NCI-H446 treated with DMSO at 0.1 percent for 48 hours (cell line): ENCODE results near the gene SRRD.
"Not testable (repeated sequence)": the region's sequence is repeated elsewhere in the genome, so short reads cannot be mapped to it uniquely, and the experiment has no call there.

Experiments
- DNase-seq: peaks from one replicate; lab custom pipeline; 2025; lab: John Stamatoyannopoulos, UW

Gene SRRD, protein sequence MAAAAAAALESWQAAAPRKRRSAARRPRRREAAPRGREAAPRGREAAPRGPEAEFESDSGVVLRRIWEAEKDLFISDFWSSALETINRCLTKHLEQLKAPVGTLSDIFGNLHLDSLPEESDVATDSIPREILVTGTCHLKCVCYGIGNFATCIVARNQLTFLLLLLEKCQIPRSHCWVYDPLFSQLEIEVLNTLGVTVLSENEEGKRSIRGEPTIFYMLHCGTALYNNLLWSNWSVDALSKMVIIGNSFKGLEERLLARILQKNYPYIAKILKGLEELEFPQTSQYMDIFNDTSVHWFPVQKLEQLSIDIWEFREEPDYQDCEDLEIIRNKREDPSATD

DNA sequence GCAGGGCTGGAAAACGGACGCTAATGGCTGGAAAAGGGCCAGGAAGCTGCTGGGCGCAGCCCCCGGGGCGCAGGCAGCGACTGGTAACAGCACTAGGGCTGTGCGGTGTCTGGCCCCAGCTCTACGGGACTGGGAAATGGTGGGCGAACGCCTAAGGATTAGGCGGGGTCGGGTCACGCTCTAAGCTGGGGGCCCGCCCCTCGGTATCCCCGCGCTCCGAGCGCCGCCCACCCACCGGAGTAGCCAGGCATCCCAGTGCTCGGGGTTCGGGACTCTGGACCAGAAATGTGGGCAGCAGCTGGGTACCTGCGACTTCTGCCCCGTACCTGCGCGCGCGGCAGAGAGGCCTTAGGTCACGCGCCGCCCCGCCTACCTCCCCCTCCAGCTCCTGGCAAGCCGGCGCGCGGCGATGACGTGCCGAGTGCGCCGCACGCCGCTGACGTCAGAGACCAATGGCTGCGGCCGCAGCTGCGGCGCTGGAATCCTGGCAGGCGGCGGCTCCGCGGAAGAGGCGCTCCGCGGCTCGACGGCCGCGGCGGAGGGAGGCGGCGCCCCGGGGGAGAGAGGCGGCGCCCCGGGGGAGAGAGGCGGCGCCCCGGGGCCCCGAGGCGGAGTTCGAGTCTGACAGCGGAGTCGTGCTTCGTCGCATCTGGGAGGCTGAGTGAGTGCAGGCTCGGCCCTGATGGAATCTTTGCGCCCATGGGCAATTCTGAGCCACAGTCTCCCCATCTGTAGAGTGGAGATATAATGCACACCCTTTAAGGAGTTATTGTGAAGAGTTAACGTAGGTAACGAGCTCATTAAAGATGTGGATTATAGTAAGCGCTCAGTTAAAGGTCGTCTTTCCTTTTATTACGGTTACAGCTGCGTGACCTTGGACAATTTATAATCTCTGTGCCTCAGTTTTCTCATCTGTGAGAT lies at the start of gene SRRD, which contains the start of gene HPS4:
Gene SRRD, plus strand, starts transcription at position 439 of the 921 bp plus-strand sequence. Its CDS starts 14 bp downstream, at position 453.
Gene HPS4, minus strand, starts transcription at position 345 of the 921 bp plus-strand sequence. CDS start 2,021 bp downstream, outside the sequence.
- peak; percentile 75 for DNase-seq

DNA sequence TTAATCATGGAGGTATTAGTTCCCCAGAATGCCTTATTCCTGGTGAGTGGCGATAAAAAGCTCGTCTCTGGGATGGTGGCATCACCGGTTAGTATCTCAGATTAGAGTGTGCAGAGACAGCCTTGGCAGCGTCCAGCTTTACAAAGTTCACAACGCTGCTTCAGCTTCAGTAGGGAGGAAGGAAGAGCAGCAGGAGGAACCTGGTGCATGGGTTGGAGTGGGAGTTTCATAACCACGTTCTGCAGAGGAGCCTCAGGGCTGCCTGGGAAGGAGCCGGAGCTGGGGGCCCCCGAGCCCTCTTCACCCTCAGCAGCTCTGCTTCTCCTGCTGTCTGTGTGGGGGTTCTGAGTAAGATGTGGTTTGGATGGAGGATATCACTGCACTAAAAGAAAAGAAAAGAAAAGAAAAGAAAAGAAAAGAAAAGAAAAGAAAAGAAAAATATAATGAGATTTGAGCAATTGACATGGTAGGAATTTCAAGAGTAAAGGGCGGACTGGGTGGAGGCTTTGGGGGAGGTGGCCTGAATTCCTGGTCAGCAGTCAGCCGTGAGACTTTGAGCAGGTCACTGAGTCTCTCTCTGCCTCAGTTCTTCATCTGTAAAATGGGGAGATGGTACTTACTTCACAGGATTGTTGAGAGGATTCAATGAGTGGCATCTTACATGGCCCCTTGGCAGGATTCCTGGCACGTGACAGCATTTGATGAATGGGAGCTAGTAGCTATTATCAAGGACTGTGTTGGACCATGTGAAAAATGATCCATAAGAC lies 48.2 kb upstream of the SRRD start:
- no peak for DNase-seq

DNA sequence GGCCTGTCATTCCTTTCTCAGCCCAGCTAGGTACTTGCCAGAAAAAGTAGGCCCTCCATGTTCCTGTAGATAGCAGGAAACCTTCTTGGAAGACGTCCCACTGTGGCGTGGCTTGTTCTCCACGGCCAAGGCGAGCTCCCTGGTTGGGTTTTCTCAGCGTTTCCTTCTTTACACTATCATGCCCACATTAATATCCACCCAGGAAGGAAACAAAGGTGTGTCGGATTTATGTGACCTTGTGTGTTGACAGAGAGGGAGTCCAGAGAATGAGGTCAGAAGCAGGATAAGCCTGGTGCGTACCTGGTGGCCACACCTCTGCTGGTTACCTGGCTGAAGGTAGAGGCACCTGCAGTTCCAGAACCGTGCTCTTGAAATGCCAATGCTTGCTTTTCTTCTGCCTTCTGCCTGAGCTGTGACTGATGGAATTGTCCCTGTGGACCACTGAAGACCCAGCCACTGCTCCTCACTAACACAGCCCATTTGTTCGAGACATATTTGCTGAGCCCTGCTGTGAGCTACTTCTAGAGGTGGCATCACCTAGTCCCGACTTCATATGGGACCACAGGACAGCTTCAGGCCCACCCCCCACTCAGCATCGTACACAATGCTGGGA lies 46.7 kb upstream of the SRRD start:
- no peak for DNase-seq

DNA sequence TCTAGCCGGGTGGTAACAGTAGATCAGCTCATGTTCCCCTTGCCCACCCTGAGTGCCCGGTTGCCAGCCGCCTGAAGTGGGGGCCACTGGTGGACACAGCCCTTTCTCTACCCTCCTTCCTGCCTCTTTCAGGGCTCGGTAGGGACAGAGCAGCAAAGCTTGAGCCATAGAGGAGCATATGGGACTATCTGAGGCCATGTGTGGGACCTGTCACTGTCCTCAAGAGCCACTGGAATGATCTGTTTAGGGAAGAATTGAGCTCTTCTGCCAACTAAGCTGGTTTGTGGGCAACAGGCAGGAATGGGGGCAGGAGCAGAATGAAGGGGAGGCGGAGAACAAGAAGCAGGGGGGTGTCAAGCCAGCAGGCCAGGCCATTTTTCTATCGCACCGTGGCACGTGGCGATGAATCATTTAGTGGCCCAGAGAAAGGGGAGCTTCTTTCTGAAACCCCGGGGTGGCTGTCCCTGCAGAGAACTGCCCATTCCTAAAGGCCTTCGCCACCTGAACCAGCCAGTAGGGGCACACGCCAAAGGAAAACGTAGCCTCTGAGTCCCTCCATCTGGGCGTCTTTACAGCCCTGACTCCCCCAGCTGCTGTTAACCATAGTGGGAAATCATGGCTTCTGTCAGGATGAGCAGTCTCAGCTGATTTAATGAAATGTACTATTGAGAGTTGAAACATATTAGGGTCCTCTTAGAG lies 45.8 kb upstream of the SRRD start:
- DNase-seq: no peak

DNA sequence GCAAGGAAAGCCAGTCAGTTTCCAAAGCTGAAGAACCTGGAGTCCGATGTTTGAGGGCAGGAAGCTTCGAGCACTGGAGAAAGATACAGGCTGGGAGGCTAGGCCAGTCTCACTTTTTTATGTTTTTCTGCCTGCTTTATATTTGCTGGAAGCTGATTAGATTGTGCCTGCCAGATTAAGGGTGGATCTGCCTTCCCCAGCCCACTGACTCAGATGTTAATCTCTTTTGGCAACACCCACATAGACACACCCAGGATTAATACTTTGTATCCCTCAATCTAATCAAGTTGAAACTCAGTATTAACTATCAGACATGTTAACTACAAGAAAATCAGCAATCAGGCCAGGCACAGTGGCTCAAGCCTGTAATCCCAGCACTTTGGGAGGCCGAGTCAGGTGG lies 44.9 kb upstream of the SRRD start:
- DNase-seq: not testable (repeated sequence)

DNA sequence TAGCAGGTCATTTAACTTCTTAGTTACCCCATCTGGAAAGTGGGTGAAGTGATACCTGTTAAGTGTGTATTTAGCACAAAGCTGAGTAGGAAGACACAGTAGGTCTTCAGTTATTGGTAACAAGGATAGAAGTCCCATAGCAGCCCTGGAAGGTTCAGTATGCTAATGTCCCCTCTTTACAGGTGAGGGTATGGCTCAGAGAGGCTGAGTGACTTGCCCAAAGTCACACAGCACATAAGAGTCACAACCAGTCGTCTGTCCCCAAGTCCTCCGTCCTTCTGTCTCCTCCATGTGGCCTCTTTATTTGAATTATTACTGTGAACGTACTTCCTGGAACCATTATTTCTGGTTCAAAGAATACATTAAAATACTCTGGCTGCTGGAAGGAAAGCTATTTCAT lies 44.1 kb upstream of the SRRD start:
- no peak for DNase-seq

DNA sequence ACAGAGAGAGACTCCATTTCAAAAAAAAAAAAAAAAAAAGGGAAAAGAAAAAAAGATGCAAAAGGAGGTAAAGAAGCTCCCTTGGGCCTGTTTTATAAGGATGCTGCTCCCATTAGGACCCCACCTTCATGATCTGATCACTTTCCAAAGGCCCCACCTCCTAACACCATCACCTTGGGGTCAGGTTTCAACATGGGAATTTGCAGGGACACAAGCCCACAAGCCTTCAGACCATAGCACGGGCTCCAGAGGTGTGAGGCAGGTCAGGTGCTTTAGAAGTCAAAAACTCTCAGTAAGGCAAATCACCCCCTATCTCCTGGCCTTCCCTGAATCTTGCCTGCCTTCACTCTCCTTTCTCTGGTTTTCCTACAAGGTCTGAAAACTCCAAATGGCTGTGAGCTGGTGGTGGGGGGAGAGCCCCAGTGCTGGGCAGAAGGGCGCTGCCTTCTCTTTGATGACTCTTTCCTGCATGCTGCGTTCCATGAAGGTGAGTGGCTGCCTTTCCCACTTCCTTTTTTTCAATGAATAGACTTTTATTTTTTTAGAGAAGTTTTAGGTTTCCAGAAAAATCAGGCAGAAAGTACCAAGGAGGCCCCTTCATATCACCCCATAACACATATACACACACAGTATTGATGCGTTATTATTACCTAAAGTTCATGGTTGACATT lies 41.5 kb upstream of the SRRD start:
- no peak for DNase-seq

DNA sequence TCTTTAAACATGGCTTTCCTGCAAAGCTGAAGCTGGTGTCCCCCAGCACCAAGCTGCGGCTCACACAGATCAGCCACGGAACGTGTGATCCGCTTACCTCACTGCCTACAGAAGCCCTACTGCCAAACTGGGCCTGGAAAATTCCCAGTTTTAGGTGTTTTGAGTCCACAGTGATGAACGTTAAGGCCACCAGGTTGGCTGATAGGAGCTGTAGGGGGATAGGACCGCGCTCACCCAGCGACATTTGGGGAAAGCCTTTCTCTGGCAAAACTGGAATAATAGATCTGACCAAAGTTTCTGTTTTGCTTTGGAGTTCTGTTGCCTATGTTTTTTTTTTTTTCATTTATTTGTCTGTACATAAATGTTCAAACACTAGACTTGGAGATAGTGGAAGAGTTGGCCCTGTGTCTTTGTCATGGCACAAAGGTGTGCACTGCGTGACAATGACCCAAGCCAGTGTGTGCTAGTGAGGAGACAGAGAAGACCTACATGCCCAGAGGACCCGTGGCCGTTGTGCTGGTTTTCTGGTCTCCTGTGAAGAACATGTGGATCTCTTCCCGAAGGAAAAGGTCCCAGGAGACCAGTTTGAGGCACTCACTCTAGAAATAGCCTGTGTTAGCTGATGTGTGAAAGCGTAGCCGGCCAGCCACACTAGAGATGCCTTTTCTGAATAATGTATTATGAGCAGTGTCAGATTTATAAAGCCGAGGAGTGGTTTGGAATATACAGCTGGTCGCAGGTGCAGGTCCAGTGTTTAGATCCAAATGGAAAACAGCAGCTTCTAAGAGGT lies 39.6 kb upstream of the SRRD start:
- no peak for DNase-seq

DNA sequence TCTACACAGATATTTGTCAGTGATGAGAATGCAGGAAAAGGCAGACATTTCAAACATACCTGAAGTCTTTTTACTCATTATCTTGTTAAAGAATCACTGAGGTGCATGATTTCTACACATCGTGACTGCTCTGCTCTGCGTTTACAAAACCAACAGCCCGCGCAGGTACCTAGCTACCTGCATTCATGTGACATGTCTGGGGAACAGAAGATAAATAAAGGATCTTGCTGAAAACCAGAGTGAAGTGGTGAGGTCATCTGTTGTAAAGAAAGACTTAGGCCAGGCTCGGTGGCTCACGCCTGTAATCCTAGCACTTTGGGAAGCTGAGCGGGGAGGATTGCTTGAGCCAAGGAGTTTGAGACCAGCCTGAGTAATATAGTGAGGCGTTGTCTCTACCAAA lies 38.9 kb upstream of the SRRD start:
- no peak for DNase-seq

DNA sequence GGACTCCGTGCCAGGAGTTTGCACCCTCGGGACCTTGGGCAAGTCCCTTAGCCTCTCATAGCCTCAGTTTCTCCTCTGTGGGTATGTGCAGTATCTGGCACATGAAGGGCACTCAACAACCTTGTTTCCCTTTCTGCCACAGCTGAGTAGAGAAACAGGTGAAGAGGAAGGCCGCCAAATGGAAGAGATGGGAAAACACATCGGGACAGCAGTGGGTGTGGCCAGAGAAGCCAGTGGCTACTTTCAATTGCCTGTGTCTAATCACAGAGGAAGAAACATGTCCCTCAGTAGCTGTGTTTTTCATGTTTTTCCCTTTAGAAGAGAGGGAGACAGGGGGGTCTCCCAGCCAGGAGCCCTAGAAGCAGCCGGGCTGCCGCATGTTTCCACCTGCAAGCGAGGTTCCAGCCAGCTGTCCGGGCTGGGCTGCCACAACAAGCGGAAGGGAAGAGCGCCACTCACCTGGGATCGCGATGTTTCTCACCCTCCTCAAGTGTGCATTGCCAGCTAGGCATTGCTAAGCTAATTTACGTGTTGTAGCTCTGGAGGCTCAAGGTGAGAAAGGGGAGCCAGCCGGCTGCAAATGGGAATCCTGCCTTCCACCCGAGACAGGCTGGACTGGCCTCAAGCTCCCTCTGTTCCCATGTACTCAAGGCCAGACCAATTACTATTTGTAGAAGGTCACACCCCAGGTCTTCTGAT lies 38.0 kb upstream of the SRRD start:
- no peak for DNase-seq

DNA sequence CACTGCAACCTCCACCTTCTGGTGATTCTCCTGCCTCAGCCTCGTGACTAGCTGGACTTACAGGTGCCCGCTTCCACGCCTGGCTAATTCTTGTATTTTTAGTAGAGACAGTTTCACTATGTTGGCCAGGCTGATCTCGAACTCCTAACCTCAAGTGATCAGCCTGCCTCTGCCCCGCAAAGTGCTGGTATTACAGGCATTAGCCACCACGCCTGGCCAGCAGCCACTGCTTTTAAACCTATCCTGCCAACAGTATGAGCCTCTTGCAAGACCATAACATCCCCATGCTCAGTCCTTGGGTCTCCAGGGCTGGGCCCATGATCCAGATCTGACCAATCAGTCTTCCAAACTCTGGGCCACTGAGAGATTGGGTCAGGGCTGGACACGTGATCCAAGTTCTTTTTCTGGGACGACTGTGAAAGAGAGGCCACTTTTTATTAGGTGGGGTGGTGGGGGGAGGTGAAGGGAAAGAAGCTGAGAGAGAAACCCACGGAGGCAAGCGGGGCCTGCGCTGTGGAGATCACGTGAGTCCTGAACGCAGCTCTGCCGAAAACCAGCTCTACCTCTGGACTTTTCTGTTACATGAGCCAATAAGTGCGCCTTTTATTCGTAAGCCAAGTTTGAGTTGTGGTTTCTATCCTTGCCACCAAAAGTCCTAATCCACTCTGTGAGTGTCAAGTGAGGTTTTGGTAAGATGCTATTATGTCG lies 36.7 kb upstream of the SRRD start:
- DNase-seq: no peak

DNA sequence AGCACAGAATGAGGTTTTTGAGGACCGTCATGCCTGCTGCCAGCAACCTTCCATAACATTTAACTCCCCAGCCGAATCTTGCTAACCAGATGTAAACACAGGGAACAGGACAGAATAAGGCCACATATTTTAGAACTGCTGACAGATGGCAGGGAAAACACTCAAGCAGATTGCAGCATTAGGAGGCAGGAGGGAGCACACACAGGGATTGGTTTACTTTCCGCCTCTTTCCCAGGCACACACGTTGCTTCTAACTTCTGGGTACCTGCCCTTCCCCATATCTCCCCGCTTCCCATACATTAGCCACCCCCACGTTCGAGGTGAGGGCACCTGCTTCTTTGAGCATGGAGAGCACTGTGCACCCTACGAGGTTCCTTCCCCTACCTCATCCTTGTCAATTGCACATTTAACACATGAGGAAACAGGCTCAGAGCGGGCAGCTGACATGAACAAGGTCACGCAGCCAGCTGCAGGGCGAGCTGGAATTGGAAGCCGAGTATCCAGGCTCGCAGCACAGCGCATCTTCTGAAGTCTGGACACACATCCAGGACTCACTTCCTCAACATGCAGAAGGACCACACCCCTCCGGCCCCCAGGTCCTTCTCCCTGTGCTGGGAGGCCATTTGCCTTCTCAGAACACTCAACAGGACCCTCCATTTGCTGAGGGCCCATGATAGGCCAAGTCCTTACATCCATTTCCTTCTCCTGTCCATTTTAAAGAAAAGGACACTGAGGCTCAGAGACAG lies 35.9 kb upstream of the SRRD start:
- DNase-seq: peak; percentile 1

DNA sequence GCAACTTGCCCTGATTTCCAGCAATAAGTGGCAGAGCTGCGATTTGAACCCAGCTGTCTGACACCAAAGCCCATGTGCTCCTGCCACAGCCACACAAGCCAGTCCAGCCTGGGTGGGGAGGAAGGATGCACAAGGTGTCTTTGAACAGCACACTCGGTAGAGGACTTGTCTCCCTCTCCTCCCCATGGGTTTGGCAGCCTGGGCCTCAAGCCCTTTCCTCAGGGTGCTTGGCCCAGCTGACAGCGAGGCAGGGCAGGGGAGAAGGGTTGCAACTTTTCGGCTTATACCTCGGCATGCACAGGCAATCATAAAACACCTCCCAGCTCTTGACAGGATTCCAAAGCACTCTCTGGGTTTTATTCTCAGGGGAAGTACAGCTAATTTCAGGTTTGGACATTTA lies 35.3 kb upstream of the SRRD start:
- no peak for DNase-seq

DNA sequence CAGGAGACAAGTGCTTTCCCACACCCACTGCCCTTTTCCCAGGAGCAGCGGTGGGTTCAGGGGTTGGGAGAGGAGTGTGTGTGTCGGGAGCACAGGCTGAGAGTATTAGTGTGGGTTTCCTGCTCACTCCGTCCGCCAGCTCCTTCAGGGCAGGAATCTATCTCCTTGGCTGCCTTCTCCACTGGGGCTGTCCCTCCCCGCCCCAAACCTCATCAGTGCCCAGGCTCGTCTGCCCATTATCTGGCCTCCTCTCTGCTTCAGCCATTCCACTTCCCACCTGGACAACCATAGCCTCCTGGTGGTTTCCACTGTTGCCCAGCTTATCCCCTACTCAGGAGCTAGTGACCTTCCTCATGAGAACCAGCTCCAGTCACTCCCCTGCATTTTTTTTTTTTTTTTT lies 34.7 kb upstream of the SRRD start:
- DNase-seq: no peak

DNA sequence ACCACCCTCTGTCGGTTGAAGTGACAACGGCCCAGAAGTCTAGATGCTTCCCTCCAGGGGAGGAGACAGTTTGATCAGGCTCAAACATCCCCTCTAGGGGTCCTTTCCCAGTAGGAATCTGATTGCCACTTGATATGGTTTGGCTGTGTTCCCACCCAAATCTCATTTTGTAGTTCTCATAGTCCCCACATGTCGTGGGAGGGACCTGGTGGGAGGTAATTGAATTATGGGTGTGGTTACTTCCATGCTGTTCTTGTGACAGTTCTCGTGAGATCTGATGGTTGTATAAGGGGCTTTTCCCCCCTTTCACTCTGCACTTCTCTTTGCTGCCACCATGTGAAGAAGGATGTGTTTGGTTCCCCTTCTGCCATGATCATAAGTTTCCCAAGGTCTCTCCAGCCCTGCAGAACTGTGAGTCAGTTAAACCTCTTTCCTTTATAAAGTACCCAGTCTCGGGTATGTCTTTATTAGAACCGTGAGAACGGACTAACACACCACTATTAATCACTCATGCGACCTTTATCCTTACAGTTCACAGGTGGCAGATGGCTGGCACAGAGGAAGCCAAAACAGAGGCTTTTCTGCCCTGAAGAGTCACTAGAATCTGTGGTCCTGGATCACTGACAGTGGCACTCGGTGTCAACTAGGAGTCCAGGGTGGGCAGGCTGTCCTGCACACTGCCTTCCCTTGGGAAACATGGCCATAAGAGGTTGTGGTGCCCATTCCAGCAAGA lies 33.1 kb upstream of the SRRD start:
- DNase-seq: no peak

DNA sequence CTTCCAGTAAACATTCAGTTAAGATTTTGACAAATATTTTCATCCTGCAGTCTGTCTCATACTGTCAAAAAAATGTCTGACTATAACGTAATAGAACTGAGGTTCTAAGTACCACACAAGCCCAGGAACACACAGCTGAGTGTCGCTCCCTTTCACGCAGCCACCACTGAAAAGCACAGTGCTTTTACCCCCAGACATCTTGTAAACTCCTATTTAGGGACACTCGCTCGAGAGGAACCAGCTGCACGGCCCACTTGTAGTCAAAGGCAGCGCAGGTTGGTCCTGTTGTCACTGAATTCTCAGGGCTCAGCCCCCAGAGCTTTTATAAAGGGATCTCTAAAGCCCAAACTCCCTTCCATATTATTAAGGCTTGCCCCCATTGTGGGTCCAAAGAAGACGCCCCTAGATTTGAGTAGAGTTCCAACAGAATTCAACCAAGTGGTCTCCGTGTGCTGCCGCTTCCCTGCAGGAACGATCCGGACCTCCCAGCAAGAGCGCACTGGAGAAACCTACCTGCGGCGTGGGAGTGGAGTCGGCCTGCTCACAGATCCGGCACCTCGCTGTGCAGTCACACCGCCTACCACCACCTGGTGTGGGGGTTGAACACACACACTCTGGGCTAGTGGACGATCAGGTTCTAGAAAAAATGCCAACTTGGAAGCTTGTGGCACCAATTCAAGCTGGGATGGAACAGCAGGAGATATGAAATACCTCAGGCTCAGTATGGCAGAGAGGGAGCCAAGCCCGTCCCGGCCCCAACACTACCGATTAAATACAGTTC lies 31.3 kb upstream of the SRRD start:
- no peak for DNase-seq
